Stimulated activated effector memory CD8-positive, alpha-beta T cell treated with anti-CD3 and anti-CD28 coated beads, Interleukin-12 subunit alpha, Interleukin-12 subunit beta, amount 100 ng/mL, for 72 hours (primary cell): ENCODE results near the gene NUTM2E.
"Not testable (repeated sequence)": the region's sequence is repeated elsewhere in the genome, so short reads cannot be mapped to it uniquely, and the experiment has no call there.

Experiments
- ATAC-seq: fragments of 150-1000 bp; cut with Tn5 transposase; 2 replicates; pipeline ENCODE4 v1.10.0; 2021
- DNase-seq, 2 donors: peaks; one replicate each; pipeline ENCODE4 v3.0.0; 2021 to 2022; ENCODE audit warnings: low spot score in 2 of 2
- H3K27ac Mint-ChIP-seq: one replicate; pipeline ENCODE4 v1.8.0; 2022; ENCODE audit warnings: mild to moderate bottlenecking, mixed read lengths
- H3K36me3 Mint-ChIP-seq: one replicate; pipeline ENCODE4 v1.8.0; 2022; ENCODE audit warnings: mild to moderate bottlenecking, mixed read lengths
- H3K4me1 Mint-ChIP-seq: one replicate; pipeline ENCODE4 v1.8.0; 2022; ENCODE audit warnings: mixed read lengths
- H3K4me3 Mint-ChIP-seq: one replicate; pipeline ENCODE4 v1.8.0; 2022; ENCODE audit warnings: mild to moderate bottlenecking, mixed read lengths
- H3K9me3 Mint-ChIP-seq: one replicate; pipeline ENCODE4 v1.8.0; 2022; ENCODE audit warnings: mixed read lengths

The NUTM2E gene

DNA sequence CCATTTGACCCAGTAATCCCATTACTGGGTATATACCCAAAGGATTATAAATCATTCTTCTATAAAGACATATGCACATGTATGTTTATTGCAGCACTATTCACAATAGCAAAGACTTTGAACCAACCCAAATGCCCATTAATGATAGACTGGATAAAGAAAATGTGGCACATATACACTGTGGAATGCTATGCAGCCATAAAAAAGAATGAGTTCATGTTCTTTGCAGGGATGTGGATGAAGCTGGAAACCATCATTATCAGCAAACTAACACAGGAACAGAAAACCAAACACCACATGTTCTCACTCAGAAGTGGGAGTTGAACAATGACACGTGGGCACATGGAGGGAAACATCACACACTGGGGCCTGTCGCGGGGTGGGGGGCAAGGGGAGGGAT, 7.3 kb downstream of the NUTM2E start:
- not testable (repeated sequence) for H3K4me1 Mint-ChIP-seq, H3K27ac Mint-ChIP-seq, H3K4me3 Mint-ChIP-seq, H3K36me3 Mint-ChIP-seq, H3K9me3 Mint-ChIP-seq, ATAC-seq, DNase-seq

DNA sequence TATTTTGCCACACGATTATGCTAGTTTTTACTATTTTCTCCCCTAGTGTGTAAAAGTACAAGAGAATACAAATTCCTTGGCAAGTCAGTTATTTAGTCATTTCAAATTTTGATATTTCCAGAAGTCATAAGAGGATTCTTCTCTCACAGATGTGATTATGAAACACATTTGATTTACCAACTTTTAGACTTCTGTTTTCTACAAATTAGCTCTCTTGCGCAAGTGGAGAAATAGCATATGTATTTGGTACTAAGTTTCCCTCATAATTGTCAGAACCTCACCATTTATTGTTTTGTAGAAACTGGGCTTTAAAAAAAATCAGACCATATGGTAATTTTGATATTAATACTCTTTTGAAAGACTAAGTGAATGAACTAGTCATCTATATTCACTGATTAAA, 9.4 kb downstream of the NUTM2E start:
- H3K4me1 Mint-ChIP-seq, DNase-seq, H3K36me3 Mint-ChIP-seq, H3K27ac Mint-ChIP-seq, ATAC-seq, H3K9me3 Mint-ChIP-seq, H3K4me3 Mint-ChIP-seq: not testable (repeated sequence)

DNA sequence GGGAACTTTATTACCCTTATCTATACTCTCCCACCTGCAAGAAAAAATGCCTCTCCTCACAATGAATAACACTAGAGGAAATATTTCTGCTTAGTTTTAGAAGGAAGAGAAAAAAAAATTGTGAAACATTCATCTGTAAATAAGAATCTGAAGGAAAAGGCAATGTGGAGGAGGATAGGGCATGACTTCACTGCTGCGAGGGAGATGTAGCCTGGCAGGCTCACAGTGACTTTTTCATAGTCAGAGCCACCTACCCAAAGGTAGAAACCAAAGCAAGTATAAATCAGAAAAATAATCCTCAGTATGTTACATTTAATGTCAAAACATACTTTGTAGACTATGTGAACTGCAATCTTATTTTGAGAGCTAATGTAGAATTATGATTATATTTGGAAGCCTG, 10.4 kb downstream of the NUTM2E start:
- not testable (repeated sequence) for DNase-seq, H3K36me3 Mint-ChIP-seq, H3K9me3 Mint-ChIP-seq, H3K4me3 Mint-ChIP-seq, H3K4me1 Mint-ChIP-seq, ATAC-seq, H3K27ac Mint-ChIP-seq

DNA sequence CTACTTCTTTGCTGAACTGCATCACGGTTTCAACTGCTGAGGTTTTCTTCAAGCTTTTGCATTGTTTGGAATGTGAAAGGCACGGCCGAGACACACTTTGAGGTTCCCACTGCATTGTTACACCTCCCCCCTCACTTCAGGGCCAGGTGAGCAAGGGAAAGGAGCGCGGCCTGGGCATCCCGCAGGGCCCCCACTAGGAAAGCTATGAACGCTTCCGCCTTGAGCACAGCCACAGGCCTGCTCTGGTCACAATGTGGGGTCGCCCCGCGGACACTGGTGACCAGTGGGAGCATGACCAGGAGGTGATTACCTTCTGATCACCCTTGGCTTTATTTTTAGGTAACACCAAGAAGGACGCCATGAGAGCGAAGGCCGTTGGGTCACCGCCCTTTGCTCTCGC, 11.9 kb downstream of the NUTM2E start:
- not testable (repeated sequence) for H3K36me3 Mint-ChIP-seq, H3K27ac Mint-ChIP-seq, ATAC-seq, H3K9me3 Mint-ChIP-seq, H3K4me3 Mint-ChIP-seq, DNase-seq, H3K4me1 Mint-ChIP-seq

DNA sequence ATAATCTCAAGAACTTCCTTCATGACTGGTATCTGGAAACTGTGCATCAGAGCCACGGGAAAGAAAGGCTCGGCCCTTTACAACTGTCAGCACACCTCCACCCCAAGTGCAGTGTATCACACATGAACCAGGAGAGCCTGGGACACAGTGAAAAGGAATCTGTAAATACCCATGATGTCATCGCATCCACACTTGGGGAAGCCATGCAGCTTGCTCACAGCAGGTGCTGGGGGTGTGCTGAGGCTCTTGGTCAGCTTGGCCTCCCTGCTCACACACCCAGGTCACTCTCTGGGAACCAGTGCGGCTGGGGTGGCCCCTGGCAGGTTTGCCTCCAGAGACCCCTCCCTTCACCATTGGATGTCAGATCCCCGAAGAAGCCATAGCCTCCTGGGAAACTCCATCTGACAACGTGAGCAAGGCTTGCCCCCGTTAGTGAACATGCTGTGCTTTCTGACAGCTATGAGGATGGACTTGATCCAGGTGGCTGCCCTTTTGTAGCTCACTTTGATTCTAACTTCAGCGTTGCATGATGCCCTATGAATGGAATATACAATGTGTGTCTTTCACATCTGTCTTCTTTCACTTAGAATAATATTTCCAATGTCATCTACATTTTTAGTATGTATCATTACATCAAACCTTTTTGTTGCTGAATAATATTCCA, 26.8 kb downstream of the NUTM2E start:
- not testable (repeated sequence) for H3K9me3 Mint-ChIP-seq, H3K36me3 Mint-ChIP-seq, H3K4me1 Mint-ChIP-seq, ATAC-seq, H3K4me3 Mint-ChIP-seq, DNase-seq, H3K27ac Mint-ChIP-seq

DNA sequence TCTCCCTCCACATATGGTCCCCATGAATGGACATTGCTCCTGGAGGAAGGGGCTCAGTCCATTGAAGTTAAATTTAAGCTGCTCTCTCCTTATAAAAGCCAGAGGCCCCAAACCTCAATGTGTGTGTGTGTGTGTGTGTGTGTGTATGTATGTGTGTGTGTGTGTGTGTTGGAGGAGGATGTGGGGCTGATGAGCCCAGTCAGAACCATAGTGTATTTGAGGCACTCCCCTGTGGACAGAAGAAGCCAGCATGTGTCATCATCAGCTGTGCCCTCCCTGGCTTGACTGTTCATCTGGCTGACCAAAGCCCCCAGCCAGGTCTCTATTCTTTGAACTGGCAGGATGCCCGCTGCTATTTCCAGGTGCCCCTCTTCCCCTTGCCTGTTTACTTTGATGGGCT, 35.7 kb downstream of the NUTM2E start:
- H3K4me3 Mint-ChIP-seq, H3K9me3 Mint-ChIP-seq, H3K27ac Mint-ChIP-seq, H3K4me1 Mint-ChIP-seq, DNase-seq, ATAC-seq, H3K36me3 Mint-ChIP-seq: not testable (repeated sequence)

DNA sequence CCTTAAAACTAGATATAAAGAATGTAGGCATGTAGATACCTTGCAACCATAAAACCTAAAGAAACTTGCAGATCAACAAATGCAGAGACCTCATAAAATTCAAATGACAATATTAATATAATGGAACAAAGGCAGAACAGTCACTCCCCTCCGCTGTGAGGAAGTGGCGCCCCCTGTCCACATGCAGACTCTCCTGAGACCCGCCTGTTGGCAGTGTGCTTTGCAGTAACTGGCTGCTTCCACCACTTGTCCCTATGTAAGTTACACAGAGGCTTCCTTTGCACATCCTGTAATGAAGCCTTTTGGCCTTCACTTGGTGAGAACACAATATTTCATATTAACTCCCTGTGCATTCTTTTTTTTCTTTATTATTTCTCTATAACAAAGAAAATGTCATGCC, 36.3 kb downstream of the NUTM2E start:
- not testable (repeated sequence) for DNase-seq, H3K36me3 Mint-ChIP-seq, H3K9me3 Mint-ChIP-seq, H3K4me3 Mint-ChIP-seq, H3K27ac Mint-ChIP-seq, H3K4me1 Mint-ChIP-seq, ATAC-seq

DNA sequence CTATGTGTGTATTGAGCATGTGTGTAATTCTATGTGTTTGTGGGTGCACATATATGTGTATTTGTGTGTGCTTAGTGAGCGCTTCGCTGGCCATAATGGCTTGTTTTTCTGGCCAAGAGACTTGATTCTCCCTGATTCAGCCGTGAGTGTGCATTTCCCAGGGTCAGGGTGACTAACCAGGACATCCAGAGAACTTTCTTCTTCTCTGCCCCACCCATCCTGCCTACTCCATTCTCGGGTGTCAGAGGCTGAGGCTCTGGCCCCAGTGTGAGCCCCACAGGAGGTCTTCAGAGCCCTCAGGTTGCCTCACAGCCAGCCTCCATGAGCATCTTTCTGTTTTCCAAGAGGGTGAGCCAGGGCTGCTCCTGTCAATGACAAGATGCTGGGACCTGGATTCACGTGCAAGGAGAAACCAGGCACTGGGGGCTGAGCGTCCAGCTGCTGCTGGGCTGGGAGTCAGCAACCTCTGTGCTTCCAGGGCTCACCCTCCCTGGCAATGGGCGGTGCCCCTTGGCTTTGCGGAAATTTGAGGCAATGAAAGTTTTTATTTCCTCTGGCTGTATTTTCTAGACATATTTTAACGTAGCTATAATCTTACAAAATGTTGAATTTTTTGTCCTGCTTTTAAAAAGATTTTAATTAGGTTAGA, 40.5 kb downstream of the NUTM2E start:
- DNase-seq, H3K9me3 Mint-ChIP-seq, H3K4me3 Mint-ChIP-seq, H3K4me1 Mint-ChIP-seq, H3K27ac Mint-ChIP-seq, H3K36me3 Mint-ChIP-seq, ATAC-seq: not testable (repeated sequence)

DNA sequence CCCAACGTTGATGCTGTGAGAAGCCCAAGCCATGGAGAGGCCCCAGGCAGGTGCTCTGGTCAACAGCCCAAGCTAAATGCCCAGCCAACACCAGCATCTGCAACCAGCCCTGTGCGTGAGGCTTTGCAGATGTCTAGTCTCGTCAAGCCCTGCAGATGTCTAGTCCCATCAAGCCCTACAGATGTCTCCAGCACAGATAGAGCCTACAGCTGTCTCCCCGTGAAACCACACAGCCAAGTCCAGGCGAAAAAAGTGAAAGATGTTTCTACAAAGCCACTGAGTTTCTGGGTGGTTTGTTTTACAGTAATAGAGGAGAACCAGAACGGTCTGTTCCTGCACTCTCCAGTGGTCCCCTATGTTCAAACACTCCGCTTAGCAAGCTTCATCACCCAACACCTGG, 41.5 kb downstream of the NUTM2E start:
- not testable (repeated sequence) for DNase-seq, H3K9me3 Mint-ChIP-seq, H3K4me1 Mint-ChIP-seq, H3K36me3 Mint-ChIP-seq, H3K4me3 Mint-ChIP-seq, H3K27ac Mint-ChIP-seq, ATAC-seq

DNA sequence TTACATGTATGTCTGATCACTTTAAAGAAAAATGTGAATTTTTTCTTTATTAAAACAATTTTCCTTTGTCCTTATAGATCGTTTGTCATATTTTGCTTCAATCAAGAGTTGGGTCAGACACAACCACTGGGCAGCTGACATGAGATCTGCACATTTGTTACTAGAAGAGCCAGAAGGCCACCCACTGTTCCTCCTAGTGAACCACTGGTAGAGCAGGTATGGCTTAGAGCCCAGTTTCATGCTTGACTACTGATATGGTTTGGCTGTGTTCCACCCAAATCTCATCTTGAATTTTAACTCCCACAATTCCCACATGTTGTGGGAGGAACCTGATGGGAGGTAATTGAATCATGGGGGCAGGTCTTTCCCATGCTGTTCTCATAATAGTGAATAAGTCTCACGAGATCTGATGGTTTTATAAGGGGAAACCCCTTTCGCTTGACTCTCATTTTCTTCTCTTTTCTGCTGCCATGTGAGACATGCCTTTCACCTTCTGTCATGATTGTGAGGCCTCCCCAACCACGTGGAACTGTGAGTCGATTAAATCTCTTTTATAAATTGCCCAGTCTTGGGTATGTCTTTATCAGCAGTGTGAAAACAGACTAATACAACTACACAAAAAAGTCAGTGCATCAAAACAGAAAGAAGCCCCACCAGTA, 43.0 kb downstream of the NUTM2E start:
- H3K27ac Mint-ChIP-seq, H3K4me1 Mint-ChIP-seq, H3K9me3 Mint-ChIP-seq, DNase-seq, H3K4me3 Mint-ChIP-seq, H3K36me3 Mint-ChIP-seq: not testable (repeated sequence)
- ATAC-seq: peak; percentile 73

DNA sequence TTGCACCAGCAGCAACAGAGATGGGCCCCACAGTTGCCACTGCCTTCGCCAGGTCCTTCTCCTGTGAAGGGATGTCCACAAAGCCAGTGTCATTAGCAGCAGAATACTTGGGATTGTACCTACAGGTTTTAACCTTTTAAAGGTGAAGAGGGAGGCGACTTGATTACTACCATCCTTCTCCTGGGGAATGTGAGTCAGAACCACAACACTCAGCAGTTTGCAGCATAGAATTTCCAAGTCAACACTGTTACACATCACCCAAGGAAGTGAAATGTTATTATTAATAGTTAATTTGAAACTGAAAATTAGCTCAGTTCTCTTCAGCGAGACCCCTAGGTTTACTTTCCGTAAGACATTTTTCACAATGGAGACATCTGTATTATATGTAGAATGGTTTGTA, 45.2 kb downstream of the NUTM2E start:
- H3K27ac Mint-ChIP-seq, DNase-seq, H3K36me3 Mint-ChIP-seq, H3K9me3 Mint-ChIP-seq, ATAC-seq, H3K4me3 Mint-ChIP-seq, H3K4me1 Mint-ChIP-seq: not testable (repeated sequence)
